Left lung (tissue), 10 donors: ENCODE measurements around the gene DPF1. TPM values are rescaled to one million over a fixed set of nuclear protein-coding genes. Genes with fewer than 3 reads are reported as not detected.

Experiments used
- ATAC-seq: fragments of 200-7000 bp; cut with Tn5 transposase; one replicate; pipeline ENCODE4 v1.9.1; 2020; ENCODE audit warnings: moderate library complexity
- DNase-seq, 4 donors: peaks; one replicate each; pipeline ENCODE4 v3.0.0-alpha.2; 2013 to 2020
- H3K27ac ChIP-seq, 2 donors: fragments of 200-600 bp; sonication (generic) in 1 of 2; one replicate each; pipeline versions ENCODE4 v1.5.0 to v1.8.0; 2020 to 2021
- H3K27me3 ChIP-seq, 2 donors: fragments of 200-600 bp; sonication (generic) in 1 of 2; one replicate each; pipeline versions ENCODE4 v1.5.0 to v1.8.0; 2020 to 2021
- H3K36me3 ChIP-seq, 2 donors: fragments of 200-600 bp; sonication (generic) in 1 of 2; one replicate each; pipeline versions ENCODE4 v1.5.0 to v1.8.0; 2020 to 2021
- H3K4me1 ChIP-seq, 2 donors: fragments of 200-600 bp; one replicate each; pipeline ENCODE4 v1.8.0; 2021
- H3K4me3 ChIP-seq, 2 donors: fragments of 200-600 bp; sonication (generic) in 1 of 2; one replicate each; pipeline versions ENCODE4 v1.5.0 to v1.8.0; 2020 to 2021; ENCODE audit warnings: mild to moderate bottlenecking in 1 of 2
- H3K9me3 ChIP-seq, 2 donors: fragments of 200-600 bp; sonication (generic) in 1 of 2; one replicate each; pipeline versions ENCODE4 v1.5.0 to v1.8.0; 2020 to 2021
- intact Hi-C, 2 donors: fragments of 100-400 bp; cut with DNase I; formaldehyde crosslinking; loops; one replicate each; pipeline versions ENCODE4 v1.11.2 to v1.14.2; 2022
- polyA plus RNA-seq, 6 donors: library from polyadenylated mRNA; unstranded; fragments of 120-200 nt; gene quantifications; one replicate each; pipeline ENCODE4 v1.2.1, GENCODE V29; 2013; ENCODE audit not compliant: insufficient read length in 6 of 6
- total RNA-seq, 2 donors: library from RNA; stranded (reverse); fragmentation: NEBNext Ultra II Directional; extraction: Animal tissue kit (Norgen Biotek cat#: 25700); gene quantifications; one replicate each; pipeline ENCODE4 v1.2.1, GENCODE V29; 2021
- TF ChIP-seq, protein P1 (sequence below), 2 donors: fragments of 200-600 bp; sonication (generic) in 1 of 2; IDR thresholded peaks; one replicate each; pipeline versions ENCODE4 v1.5.0 to v1.8.0; 2021; ENCODE audit warnings: antibody characterized with exemption in 2 of 2
- donor health status: DM: no; HTN: yes; CAD: no.
- donor health status: DM: no; HTN: no; CAD: no.

The DPF1 gene
- total and polyA plus RNA-seq, 8 donors, result 0.39 to 4.3 (median 2.9) TPM

DNA sequence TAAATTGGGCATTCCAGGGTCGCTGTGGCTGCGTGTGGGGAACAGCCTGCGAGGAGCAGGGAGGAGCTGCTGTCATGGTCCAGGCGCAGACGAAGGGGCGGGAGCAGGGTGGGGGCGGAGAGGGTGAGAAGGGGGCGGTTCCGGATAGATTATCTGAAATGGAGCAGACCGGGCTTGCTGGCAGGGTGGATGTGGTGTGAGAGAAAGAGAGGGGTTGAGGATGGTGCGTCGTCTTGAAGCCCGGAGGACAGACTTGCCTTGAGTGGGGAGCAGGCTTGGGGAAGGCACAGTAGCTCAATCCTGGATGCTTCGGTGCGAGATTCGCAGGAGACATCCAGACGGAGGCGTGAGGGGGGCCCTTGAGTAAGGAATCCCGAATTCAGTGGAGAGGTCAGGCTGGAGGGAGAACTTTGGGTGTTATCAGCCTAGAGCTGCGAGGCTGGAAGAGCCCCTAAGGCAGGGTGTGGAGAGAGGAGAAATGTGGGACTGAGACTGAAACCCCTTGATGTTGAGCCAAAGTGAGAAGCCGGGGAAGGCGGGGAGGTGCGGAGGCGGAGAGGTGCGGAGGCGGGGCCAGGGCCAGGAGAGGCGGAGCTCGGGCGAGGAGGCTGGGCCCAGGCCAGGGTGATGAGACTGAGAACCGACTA lies 40.6 kb downstream of the DPF1 start:
- Histone ChIP-seq H3K27ac (no peak overlapping the region), H3K9me3 (peaks cover 4 to 22% of the 10 kb centered on the region in 2 donors), H3K4me1 (no peaks in the 10 kb centered on the region), H3K4me3 (no peak overlapping the region), H3K36me3 (peaks cover 0 to 50% of the 10 kb centered on the region in 2 donors), H3K27me3 (no peaks in the 10 kb centered on the region)
- ATAC-seq, result peak; percentile 59
- TF ChIP-seq, protein P1, sequence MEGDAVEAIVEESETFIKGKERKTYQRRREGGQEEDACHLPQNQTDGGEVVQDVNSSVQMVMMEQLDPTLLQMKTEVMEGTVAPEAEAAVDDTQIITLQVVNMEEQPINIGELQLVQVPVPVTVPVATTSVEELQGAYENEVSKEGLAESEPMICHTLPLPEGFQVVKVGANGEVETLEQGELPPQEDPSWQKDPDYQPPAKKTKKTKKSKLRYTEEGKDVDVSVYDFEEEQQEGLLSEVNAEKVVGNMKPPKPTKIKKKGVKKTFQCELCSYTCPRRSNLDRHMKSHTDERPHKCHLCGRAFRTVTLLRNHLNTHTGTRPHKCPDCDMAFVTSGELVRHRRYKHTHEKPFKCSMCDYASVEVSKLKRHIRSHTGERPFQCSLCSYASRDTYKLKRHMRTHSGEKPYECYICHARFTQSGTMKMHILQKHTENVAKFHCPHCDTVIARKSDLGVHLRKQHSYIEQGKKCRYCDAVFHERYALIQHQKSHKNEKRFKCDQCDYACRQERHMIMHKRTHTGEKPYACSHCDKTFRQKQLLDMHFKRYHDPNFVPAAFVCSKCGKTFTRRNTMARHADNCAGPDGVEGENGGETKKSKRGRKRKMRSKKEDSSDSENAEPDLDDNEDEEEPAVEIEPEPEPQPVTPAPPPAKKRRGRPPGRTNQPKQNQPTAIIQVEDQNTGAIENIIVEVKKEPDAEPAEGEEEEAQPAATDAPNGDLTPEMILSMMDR (IDR thresholded peaks at IDR 0.05), result no peak
- DNase-seq, result peak in 2 of 4 donors; percentile 31 to 56
- intact Hi-C loops, result no loop called here

DNA sequence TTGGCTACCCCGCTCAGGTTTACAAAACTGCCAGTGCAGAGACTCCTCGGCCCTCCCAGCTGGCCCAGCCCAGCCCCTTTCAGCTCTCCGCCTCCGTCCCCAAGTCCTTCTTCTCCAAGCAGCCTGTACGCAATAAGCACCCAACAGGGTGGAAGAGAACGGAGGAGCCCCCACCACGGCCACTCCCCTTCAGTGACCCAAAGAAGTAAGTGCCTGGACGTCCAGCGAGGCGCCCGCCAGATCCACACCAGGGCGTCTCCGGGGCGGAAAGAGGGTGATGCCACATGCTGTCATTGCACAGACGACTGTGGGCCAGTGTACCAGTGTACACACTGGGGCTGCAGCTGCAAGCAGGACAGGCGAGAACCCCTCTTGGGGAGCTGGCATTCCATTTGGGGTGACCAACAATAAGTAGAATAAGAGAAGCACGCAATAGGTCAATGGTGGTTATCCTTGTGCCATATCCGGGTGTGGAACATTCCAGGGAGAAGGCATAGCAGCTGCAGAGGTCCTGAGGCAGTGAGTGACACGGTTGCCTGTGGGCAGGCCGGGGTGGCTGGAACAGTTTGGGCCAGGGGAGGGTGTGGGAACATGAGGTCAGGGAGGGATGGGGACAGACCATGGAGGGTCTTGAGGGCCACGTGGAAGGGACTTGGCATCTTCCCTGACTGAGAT lies 41.3 kb downstream of the DPF1 start:
- intact Hi-C loops, result no loop called here
- ATAC-seq, result no peak
- no peaks in the 10 kb centered on the region for H3K4me1 ChIP-seq
- H3K9me3 ChIP-seq, result peaks cover 4 to 22% of the 10 kb centered on the region in 2 donors
- peaks cover 0 to 50% of the 10 kb centered on the region in 2 donors for H3K36me3 ChIP-seq
- DNase-seq, result no peak
- no peak overlapping the region for H3K27ac ChIP-seq
- TF ChIP-seq, protein P1 (IDR thresholded peaks at IDR 0.05), result no peak
- H3K27me3 ChIP-seq, result no peaks in the 10 kb centered on the region
- H3K4me3 ChIP-seq, result no peak overlapping the region

DNA sequence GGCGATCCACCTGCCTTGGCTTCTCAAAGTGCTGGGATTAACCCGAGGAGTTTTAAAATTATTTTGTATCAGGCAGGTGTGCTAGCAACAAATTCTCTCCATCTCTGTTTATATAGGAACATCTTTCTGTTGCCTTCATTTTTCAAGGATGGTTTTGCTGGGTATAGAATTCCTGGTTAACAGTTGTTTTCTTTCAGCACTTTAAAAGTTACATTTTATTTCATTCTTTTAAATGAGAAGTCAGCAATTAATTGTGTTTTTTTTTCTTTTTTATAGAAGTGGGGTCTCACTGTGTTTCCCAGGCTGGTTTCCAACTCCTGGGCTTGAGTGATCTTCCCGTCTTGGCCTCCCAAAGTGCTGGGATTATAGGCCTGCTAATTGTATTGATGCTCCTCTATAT lies 44.0 kb downstream of the DPF1 start:
- ATAC-seq (no peak), DNase-seq (no peak)
- Histone ChIP-seq H3K9me3 (peaks cover 4 to 22% of the 10 kb centered on the region in 2 donors), H3K4me1 (no peaks in the 10 kb centered on the region), H3K36me3 (peaks cover 0 to 42% of the 10 kb centered on the region in 2 donors), H3K27ac (no peak overlapping the region), H3K4me3 (no peak overlapping the region), H3K27me3 (no peaks in the 10 kb centered on the region)
- intact Hi-C loops, result no loop called here
- TF ChIP-seq, protein P1 (IDR thresholded peaks at IDR 0.05), result no peak

GRCh38 chr19:38175422-38175821 lies 48.6 kb downstream of the DPF1 start:
- Histone ChIP-seq H3K27ac (no peak overlapping the region), H3K4me3 (no peak overlapping the region), H3K9me3 (peaks cover 4 to 18% of the 10 kb centered on the region in 2 donors), H3K27me3 (no peaks in the 10 kb centered on the region), H3K4me1 (no peaks in the 10 kb centered on the region), H3K36me3 (peaks cover 0 to 26% of the 10 kb centered on the region in 2 donors)
- no peak for DNase-seq
- no peak for ATAC-seq
- intact Hi-C loops, result no loop called here
- TF ChIP-seq, protein P1 (IDR thresholded peaks at IDR 0.05), result no peak

DNA sequence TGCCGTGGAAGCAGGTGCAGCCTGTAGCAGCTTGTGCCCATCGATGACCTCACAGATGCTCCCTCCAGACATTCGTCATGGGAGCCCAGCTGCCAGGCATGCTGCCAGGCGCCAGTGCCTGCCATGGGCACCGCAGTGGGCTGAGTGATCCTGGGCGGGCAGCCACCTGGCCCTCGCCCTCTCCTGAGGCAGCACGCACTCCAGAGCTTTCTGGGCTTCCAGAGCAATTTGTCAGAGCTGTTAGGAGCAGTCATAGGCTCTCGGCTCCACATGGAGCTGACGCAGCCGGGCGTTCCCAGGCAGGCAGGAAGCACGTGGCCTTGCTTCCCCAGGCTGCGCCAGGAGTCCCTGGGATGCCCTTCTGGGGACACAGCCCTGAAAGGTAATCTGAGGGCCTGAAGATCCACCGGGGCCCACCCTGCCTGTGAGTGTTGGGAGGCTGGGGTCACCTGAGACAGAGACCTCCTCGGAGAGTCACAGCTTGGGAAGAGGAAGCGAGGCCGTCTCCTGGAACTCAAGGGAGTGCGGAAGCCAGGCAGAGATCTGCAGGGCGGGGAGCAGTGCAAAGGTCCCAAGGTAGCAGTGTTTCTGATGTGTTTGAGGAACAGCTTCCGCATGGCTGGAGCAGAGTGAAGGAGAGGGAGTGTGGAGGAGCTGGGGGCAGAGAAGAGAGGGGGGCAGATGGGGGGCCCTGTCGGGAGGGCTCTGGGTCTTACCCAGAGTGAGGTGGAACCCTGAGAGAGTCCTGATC lies 50.6 kb downstream of the DPF1 start:
- intact Hi-C loops, result no loop called here
- Histone ChIP-seq H3K27me3 (no peaks in the 10 kb centered on the region), H3K36me3 (peaks cover 0 to 25% of the 10 kb centered on the region in 2 donors), H3K27ac (no peak overlapping the region), H3K4me1 (no peaks in the 10 kb centered on the region), H3K9me3 (no peaks in the 10 kb centered on the region), H3K4me3 (no peak overlapping the region)
- ATAC-seq (no peak), DNase-seq (peak in 1 of 4 donors; percentile 10)
- TF ChIP-seq, protein P1 (IDR thresholded peaks at IDR 0.05), result no peak
